Measurements from ENCODE around the gene AMBRA1.

DNA sequence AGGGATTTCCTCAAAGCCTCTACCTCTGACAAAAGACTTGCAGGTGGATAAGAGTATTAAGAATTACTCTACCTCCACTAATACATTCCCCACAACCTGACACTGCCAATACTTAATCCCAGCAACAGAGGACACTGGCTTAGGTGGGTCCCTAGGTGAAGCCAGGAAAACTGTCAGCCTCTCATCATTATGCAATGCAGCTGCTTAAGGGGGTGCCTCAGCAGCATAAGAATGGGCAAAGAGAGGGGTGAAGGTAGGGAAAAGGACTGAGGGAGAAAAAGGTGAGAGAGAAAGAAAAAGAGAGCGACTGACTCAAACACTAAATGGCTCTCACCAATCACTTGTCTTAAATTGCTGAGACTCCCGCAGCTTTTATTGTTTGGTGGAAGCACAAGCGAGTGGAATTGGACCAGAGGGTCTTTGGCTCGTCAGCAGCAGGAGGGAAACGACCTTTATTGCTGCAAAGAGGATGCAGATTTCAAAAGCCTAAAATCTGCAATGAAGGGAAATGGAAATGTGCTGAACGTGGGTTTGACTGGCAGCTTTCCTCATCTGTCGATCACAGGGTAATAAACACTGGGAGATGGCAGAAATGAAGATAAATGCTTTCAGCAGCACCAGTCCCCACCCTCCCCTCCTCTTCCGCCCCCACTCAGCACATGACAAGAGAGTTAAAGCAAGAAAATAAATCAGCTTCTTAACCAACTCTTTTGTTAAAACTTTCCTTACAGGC, 137.4 kb downstream of the AMBRA1 start:
- TF ChIP-seq, protein P1, sequence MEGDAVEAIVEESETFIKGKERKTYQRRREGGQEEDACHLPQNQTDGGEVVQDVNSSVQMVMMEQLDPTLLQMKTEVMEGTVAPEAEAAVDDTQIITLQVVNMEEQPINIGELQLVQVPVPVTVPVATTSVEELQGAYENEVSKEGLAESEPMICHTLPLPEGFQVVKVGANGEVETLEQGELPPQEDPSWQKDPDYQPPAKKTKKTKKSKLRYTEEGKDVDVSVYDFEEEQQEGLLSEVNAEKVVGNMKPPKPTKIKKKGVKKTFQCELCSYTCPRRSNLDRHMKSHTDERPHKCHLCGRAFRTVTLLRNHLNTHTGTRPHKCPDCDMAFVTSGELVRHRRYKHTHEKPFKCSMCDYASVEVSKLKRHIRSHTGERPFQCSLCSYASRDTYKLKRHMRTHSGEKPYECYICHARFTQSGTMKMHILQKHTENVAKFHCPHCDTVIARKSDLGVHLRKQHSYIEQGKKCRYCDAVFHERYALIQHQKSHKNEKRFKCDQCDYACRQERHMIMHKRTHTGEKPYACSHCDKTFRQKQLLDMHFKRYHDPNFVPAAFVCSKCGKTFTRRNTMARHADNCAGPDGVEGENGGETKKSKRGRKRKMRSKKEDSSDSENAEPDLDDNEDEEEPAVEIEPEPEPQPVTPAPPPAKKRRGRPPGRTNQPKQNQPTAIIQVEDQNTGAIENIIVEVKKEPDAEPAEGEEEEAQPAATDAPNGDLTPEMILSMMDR (IDR thresholded peaks at IDR 0.05) = no peak
- TF ChIP-seq POLR2A (IDR thresholded peaks at IDR 0.05) = no peak
